Panc1 (cell line): ENCODE results near the gene OR6A2.

Experiments
- CTCF ChIP-seq: fragments of 450-650 bp; IDR thresholded peaks from 2 replicates; pipeline ENCODE4 v1.5.1; 2017; ENCODE audit warnings: mild to moderate bottlenecking
- REST ChIP-seq, 2 experiments: IDR thresholded peaks; 2 replicates each; pipeline ENCODE4 v1.6.1; 2011 to 2012; ENCODE audit warnings: low read depth in 2 of 2, control low read depth in 1 of 2, low read length in 1 of 2, mild to moderate bottlenecking in 1 of 2, moderate library complexity in 1 of 2; ENCODE audit not compliant: insufficient read depth in 1 of 2
- SIN3A ChIP-seq: IDR thresholded peaks from 2 replicates; pipeline ENCODE4 v1.6.1; 2012; ENCODE audit warnings: low read depth, mild to moderate bottlenecking, low read length, moderate library complexity, borderline replicate concordance; ENCODE audit not compliant: insufficient read depth
- TCF7L2 ChIP-seq: IDR thresholded peaks from 2 replicates; pipeline ENCODE4 v1.6.1; 2011; ENCODE audit warnings: mild to moderate bottlenecking, low read depth, low read length, inconsistent platforms

- TF ChIP-seq CTCF (no peak), TCF7L2 (no peak), SIN3A (no peak), REST (IDR thresholded peaks at IDR 0.05; ENCODE audit: insufficient read depth in 1 of 2, low read depth in 2 of 2, low read length in 1 of 2) (no peak)
These were observed 42.2 kb upstream of the OR6A2 start for GRCh38 chr11:6841694-6842093.
